Gastroesophageal sphincter (tissue), 4 donors: ENCODE data around the gene TRERF1. TPM values are rescaled to one million over a fixed set of nuclear protein-coding genes. Genes with fewer than 3 reads are reported as not detected.

Experiments used
- ATAC-seq: fragments of 150-250 bp; one replicate; pipeline ENCODE4 v1.9.1; 2016; ENCODE audit warnings: mild to moderate bottlenecking, moderate library complexity
- H3K27ac ChIP-seq, 4 donors: fragments of 200-600 bp; sonication (generic) in 3 of 4; 1 replicate in 3 of 4; 2 replicates in 1 of 4; pipeline ENCODE4 v1.5.1; 2016 to 2019
- H3K27me3 ChIP-seq: fragments of 200-600 bp; sonication (generic); one replicate; pipeline ENCODE4 v1.5.1; 2019
- H3K36me3 ChIP-seq, 2 donors: fragments of 200-600 bp; sonication (generic); one replicate each; pipeline ENCODE4 v1.5.1; 2019; ENCODE audit warnings: control low read depth in 1 of 2
- H3K4me1 ChIP-seq, 3 donors: fragments of 200-600 bp; sonication (generic); 1 replicate in 2 of 3; 2 replicates in 1 of 3; pipeline ENCODE4 v1.5.1; 2016 to 2019; ENCODE audit warnings: control low read depth in 2 of 3
- H3K4me3 ChIP-seq, 2 donors: fragments of 200-600 bp; sonication (generic); one replicate each; pipeline ENCODE4 v1.5.1; 2019; ENCODE audit warnings: mild to moderate bottlenecking in 1 of 2, moderate library complexity in 1 of 2
- H3K9me3 ChIP-seq, 3 donors: fragments of 200-600 bp; sonication (generic); one replicate each; pipeline ENCODE4 v1.5.1; 2017 to 2019; ENCODE audit warnings: control low read depth in 2 of 3
- CTCF ChIP-seq, 4 experiments: fragments of 200-600 bp in 2 of 4; fragments of 450-650 bp in 2 of 4; sonication (generic) in 1 of 4; IDR thresholded peaks; one replicate each; pipeline ENCODE4 v1.5.1; 2017 to 2019; ENCODE audit warnings: antibody characterized with exemption in 4 of 4, mild to moderate bottlenecking in 2 of 4, moderate library complexity in 2 of 4
- EP300 ChIP-seq: sonication (generic); formaldehyde crosslinking; IDR thresholded peaks from one replicate; pipeline ENCODE4 v1.6.1; 2017; ENCODE audit warnings: antibody characterized with exemption, mild to moderate bottlenecking
- POLR2A ChIP-seq, 2 donors: fragments of 450-650 bp; IDR thresholded peaks; one replicate each; pipeline ENCODE4 v1.6.1; 2017; ENCODE audit warnings: antibody characterized with exemption in 2 of 2, mild to moderate bottlenecking in 2 of 2, moderate library complexity in 1 of 2
- POLR2AphosphoS5 ChIP-seq: sonication (generic); formaldehyde crosslinking; IDR thresholded peaks from one replicate; pipeline ENCODE4 v1.6.1; 2017; ENCODE audit warnings: antibody characterized with exemption
- WGBS, 2 donors: methylation state at CpG; one replicate each; pipeline ENCODE4 v1.1.5; 2018; ENCODE audit warnings: low coverage in 1 of 2; 5-methylcytosine and 5-hydroxymethylcytosine counted together
- total RNA-seq, 4 donors: library from RNA; depleted of rRNA; stranded (reverse); fragments of >200 nt; gene quantifications; one replicate each; pipeline ENCODE4 v1.1.0, GENCODE V29; 2016

TRERF1 gene
- total RNA-seq, 4 donors from 2014 or later = 3.2 to 7.4 (median 5.4) TPM

GRCh38 chr6:42279144-42279781 is 172.5 kb downstream of the TRERF1 start:
- no peak for TF ChIP-seq POLR2A (IDR thresholded peaks at IDR 0.05)
- TF ChIP-seq EP300 = no peak
- H3K9me3 ChIP-seq = no peaks in the 10 kb centered on the region
- H3K36me3 ChIP-seq = no peaks in the 10 kb centered on the region
- peak; percentile 63 for ATAC-seq
- no peaks in the 10 kb centered on the region for H3K27me3 ChIP-seq
- no peak overlapping the region for H3K4me3 ChIP-seq
- peak overlapping the region in 3 of 4 donors; percentile 8 to 56 (median 42) for H3K27ac ChIP-seq
- 36 to 83% methylated on average over 1 to 2 of the region's 9 CpGs for WGBS, 2 donors
- peaks cover 0 to 45% (median 36%) of the 10 kb centered on the region in 3 donors for H3K4me1 ChIP-seq

GRCh38 chr6:42278131-42278853 is 173.4 kb downstream of the TRERF1 start:
- no peak overlapping the region for H3K4me3 ChIP-seq
- H3K27me3 ChIP-seq = no peaks in the 10 kb centered on the region
- H3K4me1 ChIP-seq = peaks cover 0 to 45% (median 36%) of the 10 kb centered on the region in 3 donors
- no peaks in the 10 kb centered on the region for H3K9me3 ChIP-seq
- ATAC-seq = no peak
- H3K27ac ChIP-seq = peak overlapping the region in 2 of 4 donors; percentile 8 to 56
- 85 to 94% methylated on average over 4 to 7 of the region's 7 CpGs for WGBS, 2 donors
- TF ChIP-seq CTCF (IDR thresholded peaks at IDR 0.05) = no peak
- TF ChIP-seq EP300 = no peak
- TF ChIP-seq POLR2A (IDR thresholded peaks at IDR 0.05) = no peak
- no peak for TF ChIP-seq POLR2AphosphoS5
- H3K36me3 ChIP-seq = no peaks in the 10 kb centered on the region

GRCh38 chr6:42276034-42276890 is 175.5 kb downstream of the TRERF1 start:
- 24 to 42% methylated on average over 6 to 9 of the region's 13 CpGs for WGBS, 2 donors
- peak overlapping the region in 3 of 4 donors; percentile 56 to 66 (median 56) for H3K27ac ChIP-seq
- peak; percentile 66 for ATAC-seq
- no peaks in the 10 kb centered on the region for H3K27me3 ChIP-seq
- H3K4me1 ChIP-seq = peaks cover 0 to 57% (median 34%) of the 10 kb centered on the region in 3 donors
- H3K9me3 ChIP-seq = no peaks in the 10 kb centered on the region
- H3K4me3 ChIP-seq = no peak overlapping the region
- TF ChIP-seq CTCF (IDR thresholded peaks at IDR 0.05) (no peak), POLR2AphosphoS5 (no peak), EP300 (no peak), POLR2A (IDR thresholded peaks at IDR 0.05) (no peak)
- no peaks in the 10 kb centered on the region for H3K36me3 ChIP-seq

GRCh38 chr6:42275376-42276033 is 176.2 kb downstream of the TRERF1 start:
- H3K27me3 ChIP-seq = no peaks in the 10 kb centered on the region
- peaks cover 0 to 50% (median 27%) of the 10 kb centered on the region in 3 donors for H3K4me1 ChIP-seq
- H3K27ac ChIP-seq = peak overlapping the region in 3 of 4 donors; percentile 56 to 66 (median 56)
- TF ChIP-seq POLR2A (IDR thresholded peaks at IDR 0.05) (no peak), POLR2AphosphoS5 (no peak), EP300 (no peak), CTCF (IDR thresholded peaks at IDR 0.05) (no peak)
- H3K9me3 ChIP-seq = no peaks in the 10 kb centered on the region
- no peak for ATAC-seq
- 84 to 88% methylated on average over 6 to 10 of the region's 12 CpGs for WGBS, 2 donors
- H3K36me3 ChIP-seq = no peaks in the 10 kb centered on the region
- no peak overlapping the region for H3K4me3 ChIP-seq
